ENCODE measurements around the gene RPIA.

RPIA gene

DNA sequence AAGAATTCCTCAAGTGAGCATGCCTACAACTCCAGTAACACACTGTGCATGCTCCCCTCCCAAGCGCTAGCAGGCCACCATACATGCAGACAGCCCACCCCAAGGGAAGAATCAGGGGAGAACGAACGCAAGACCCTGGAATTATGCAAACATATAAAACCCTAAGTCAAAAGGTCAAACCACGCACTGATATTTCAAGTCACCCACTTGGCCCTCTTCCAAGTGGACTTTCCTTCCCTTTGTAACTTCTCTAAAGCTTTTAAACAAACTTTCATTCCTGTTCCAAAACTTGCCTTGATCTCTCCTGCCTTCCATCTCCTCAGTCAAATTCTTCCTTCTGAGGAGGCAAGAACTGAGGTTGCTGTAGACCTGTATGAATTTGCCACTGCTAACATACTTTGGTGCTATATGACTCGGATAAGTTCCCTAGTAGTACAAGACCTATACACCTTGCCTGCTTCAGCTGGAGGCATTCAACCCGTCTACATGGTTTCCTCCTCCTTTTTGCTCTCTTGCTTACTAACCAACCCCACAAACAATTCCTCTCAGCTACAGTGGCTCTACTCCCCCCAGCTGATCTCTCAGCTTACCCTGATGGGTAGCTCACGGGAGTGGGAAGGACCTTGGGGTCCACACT is 11.1 kb upstream of the RPIA start:
- Mint-ChIP-seq H3K36me3 (ENCODE audit: low read depth) (peaks cover 5% of the 10 kb centered on the region), H3K4me1 (no peaks in the 10 kb centered on the region), H3K27ac (no peak overlapping the region), H3K27me3 (ENCODE audit: low read depth) (no peaks in the 10 kb centered on the region), H3K9me3 (peaks cover 32% of the 10 kb centered on the region), H3K4me3 (no peak overlapping the region)
- TF ChIP-seq, protein P1, sequence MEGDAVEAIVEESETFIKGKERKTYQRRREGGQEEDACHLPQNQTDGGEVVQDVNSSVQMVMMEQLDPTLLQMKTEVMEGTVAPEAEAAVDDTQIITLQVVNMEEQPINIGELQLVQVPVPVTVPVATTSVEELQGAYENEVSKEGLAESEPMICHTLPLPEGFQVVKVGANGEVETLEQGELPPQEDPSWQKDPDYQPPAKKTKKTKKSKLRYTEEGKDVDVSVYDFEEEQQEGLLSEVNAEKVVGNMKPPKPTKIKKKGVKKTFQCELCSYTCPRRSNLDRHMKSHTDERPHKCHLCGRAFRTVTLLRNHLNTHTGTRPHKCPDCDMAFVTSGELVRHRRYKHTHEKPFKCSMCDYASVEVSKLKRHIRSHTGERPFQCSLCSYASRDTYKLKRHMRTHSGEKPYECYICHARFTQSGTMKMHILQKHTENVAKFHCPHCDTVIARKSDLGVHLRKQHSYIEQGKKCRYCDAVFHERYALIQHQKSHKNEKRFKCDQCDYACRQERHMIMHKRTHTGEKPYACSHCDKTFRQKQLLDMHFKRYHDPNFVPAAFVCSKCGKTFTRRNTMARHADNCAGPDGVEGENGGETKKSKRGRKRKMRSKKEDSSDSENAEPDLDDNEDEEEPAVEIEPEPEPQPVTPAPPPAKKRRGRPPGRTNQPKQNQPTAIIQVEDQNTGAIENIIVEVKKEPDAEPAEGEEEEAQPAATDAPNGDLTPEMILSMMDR (IDR thresholded peaks at IDR 0.05; ENCODE audit: unreplicated experiment in 3 of 3) = no peak

DNA sequence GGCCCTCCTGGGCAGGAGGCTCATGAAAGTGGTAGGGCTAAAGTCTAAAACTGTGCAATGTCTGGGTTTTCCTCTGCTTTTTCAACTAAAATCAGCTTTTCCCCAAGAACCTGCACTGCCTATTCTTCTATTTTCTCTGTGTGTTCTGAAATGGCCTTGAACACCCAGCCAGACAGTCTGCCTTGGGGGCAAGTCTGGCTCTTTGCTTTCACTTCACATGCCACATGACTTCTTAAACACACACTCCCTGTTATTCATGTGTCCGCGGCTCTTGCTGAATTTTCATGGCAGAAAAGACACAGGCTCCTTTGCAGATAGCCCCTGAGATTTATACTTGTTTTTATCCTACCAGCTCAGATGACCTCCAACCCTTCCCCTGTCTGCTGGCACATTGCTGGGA is 10.6 kb upstream of the RPIA start:
- H3K36me3 Mint-ChIP-seq (ENCODE audit: low read depth) = peaks cover 5% of the 10 kb centered on the region
- TF ChIP-seq, protein P1 (IDR thresholded peaks at IDR 0.05; ENCODE audit: unreplicated experiment in 3 of 3) = no peak
- H3K4me3 Mint-ChIP-seq = no peak overlapping the region
- H3K27me3 Mint-ChIP-seq (ENCODE audit: low read depth) = no peaks in the 10 kb centered on the region
- no peak overlapping the region for H3K27ac Mint-ChIP-seq
- H3K4me1 Mint-ChIP-seq = no peaks in the 10 kb centered on the region
- peaks cover 36% of the 10 kb centered on the region for H3K9me3 Mint-ChIP-seq

GRCh38 chr2:88683160-88684021 is 8.1 kb upstream of the RPIA start:
- Mint-ChIP-seq H3K27ac (no peak overlapping the region), H3K9me3 (peaks cover 43% of the 10 kb centered on the region), H3K4me1 (no peaks in the 10 kb centered on the region), H3K36me3 (ENCODE audit: low read depth) (peaks cover 8% of the 10 kb centered on the region), H3K4me3 (no peak overlapping the region), H3K27me3 (ENCODE audit: low read depth) (no peaks in the 10 kb centered on the region)
- TF ChIP-seq, protein P1 (IDR thresholded peaks at IDR 0.05; ENCODE audit: unreplicated experiment in 3 of 3) = no peak

DNA sequence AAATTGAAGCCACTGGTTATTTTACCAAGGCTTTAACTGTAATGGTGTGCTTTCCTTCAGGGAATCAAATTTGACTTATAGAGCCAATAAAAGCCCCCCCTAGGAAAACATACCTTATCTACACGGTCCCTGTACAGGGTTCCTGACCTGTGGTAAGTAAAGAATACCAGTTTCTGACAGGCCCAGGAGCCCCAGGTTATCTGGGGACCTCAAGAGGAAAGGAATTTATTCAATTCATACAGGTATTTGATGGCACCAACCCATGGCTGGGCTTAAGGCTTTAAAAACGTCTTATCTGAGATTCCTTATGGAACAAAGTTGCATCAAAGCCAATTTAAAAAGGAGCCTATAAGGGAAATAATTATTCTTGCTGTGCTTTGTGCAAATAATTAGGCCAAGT is 7.0 kb upstream of the RPIA start:
- Mint-ChIP-seq H3K27me3 (ENCODE audit: low read depth) (no peaks in the 10 kb centered on the region), H3K9me3 (peaks cover 46% of the 10 kb centered on the region), H3K36me3 (ENCODE audit: low read depth) (peaks cover 12% of the 10 kb centered on the region), H3K4me1 (peaks cover 1% of the 10 kb centered on the region), H3K4me3 (no peak overlapping the region), H3K27ac (no peak overlapping the region)
- TF ChIP-seq, protein P1 (IDR thresholded peaks at IDR 0.05; ENCODE audit: unreplicated experiment in 3 of 3) = no peak

DNA sequence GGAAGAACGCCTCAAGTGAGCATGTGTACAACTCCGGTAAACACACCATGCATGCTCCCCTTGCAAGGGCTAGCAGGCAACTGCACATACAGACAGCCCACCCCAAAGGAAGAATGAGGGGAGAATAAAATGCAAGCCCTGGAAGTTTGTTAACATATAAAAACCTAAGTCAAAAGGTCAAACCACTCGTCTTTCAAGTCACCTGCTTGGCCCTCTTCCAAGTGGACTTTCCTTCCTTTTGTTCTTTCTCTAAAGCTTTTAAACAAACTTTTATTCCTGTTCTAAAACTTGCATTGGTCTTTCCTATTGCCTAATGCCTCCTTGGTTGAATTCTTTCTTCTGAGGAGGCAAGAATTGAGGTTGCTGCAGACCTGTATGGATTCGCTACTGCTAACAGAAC is 5.2 kb upstream of the RPIA start:
- no peaks in the 10 kb centered on the region for H3K27me3 Mint-ChIP-seq (ENCODE audit: low read depth)

More for the DNA sequence above, 5.2 kb upstream of the RPIA start:
- H3K36me3 Mint-ChIP-seq (ENCODE audit: low read depth) = peaks cover 17% of the 10 kb centered on the region
- peaks cover 57% of the 10 kb centered on the region for H3K9me3 Mint-ChIP-seq
- TF ChIP-seq, protein P1 (IDR thresholded peaks at IDR 0.05; ENCODE audit: unreplicated experiment in 3 of 3) = no peak
- no peak overlapping the region for H3K4me3 Mint-ChIP-seq
- no peak overlapping the region for H3K27ac Mint-ChIP-seq
- peaks cover 17% of the 10 kb centered on the region for H3K4me1 Mint-ChIP-seq
